ENCODE results near the gene INTS3.

- TF ChIP-seq CTCF (IDR thresholded peaks at IDR 0.05; ENCODE audit: insufficient read depth, low read depth, low read length) (no peak), EZH2 (IDR thresholded peaks at IDR 0.05; ENCODE audit: insufficient read depth, low read length) (no peak)
These were observed 52.1 kb downstream of the INTS3 start for GRCh38 chr1:153779781-153780541.
